Astrocyte of the cerebellum (primary cell): ENCODE data around the gene DMD.

Source experiments
- DNase-seq: peaks from one replicate; pipeline ENCODE4 v3.0.0-alpha.2; 2011; ENCODE audit warnings: low read depth
- H3K4me3 ChIP-seq: 2 replicates; pipeline ENCODE4 v1.5.1; 2011; ENCODE audit warnings: mild to moderate bottlenecking, low read depth, low read length, moderate library complexity
- CTCF ChIP-seq: IDR thresholded peaks from 2 replicates; pipeline ENCODE4 v1.5.1; 2012; ENCODE audit warnings: low read length, low read depth, moderate library complexity, mild to moderate bottlenecking; ENCODE audit errors: missing control alignments
- in situ Hi-C: cut with HindIII; loops from 2 replicates; pipeline ENCODE4 v1.10.0; 2017; ENCODE audit warnings: low sequenced_read_pairs

Gene DMD

GRCh38 chrX:31225819-31226218, 1985.5 kb downstream of the DMD start:
- no peak for DNase-seq
- in situ Hi-C loops, result no loop called here
- no peak for TF ChIP-seq CTCF
- no peak overlapping the region for H3K4me3 ChIP-seq

- no peak overlapping the region for H3K4me3 ChIP-seq
- no peak for DNase-seq
- in situ Hi-C loops, result no loop called here
- no peak for TF ChIP-seq CTCF
Observed at GRCh38 chrX:31224381-31225012, 1986.9 kb downstream of the DMD start.

DNA sequence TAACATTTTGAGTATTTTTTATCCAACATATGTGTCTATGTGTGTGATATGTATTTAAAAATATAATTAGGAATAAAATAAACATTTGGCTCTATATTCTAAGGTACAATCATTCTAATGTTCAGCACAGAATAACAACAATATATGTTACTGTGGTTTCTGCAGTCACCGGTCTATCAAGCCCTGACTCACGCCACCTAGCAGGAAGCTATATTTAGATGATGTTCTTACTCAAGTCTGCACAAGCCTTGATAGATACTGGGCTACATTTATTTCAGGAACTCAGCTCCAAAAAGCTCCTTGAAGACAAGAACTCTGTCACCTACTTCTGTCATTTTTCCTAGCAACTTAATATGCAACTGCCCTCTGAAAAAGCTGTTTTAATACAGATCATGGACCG, 1987.5 kb downstream of the DMD start:
- TF ChIP-seq CTCF, result no peak
- no peak overlapping the region for H3K4me3 ChIP-seq
- no peak for DNase-seq
- in situ Hi-C loops, result no loop called here

DNA sequence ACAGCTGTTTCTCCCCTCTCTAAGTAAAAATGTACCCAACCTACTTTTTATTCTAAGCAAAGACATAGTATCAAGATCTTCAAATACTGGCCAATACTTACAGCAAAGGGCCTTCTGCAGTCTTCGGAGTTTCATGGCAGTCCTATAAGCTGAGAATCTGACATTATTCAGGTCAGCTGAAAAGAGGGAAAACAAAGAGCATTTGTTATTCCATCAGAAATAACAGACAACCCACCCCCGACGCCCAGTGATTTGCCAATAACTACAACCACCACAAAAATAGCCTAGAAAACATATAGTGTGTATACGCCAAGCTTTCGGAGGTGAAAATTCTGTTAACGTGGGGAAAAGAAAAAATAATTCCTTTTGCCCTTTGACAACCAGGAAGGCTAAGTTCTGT, 1988.4 kb downstream of the DMD start:
- no peak for TF ChIP-seq CTCF
- no peak for DNase-seq
- no peak overlapping the region for H3K4me3 ChIP-seq
- in situ Hi-C loops, result no loop called here

- in situ Hi-C loops, result no loop called here
- DNase-seq, result no peak
- no peak for TF ChIP-seq CTCF
- no peak overlapping the region for H3K4me3 ChIP-seq
Observed at GRCh38 chrX:31219174-31219573, 1992.2 kb downstream of the DMD start.

GRCh38 chrX:31217084-31217483, 1994.3 kb downstream of the DMD start:
- in situ Hi-C loops, result no loop called here
- no peak overlapping the region for H3K4me3 ChIP-seq
- no peak for TF ChIP-seq CTCF
- no peak for DNase-seq
